ENCODE results near the gene SPATC1L.

The SPATC1L gene

GRCh38 chr21:46196733-46197132 is 12.5 kb upstream of the SPATC1L start:
- H4K20me1 ChIP-seq = peaks cover 0 to 31% (median 0%) of the 10 kb centered on the region in 11 experiments; a peak in 5 of 22 replicates
- H3K9ac ChIP-seq = no peak overlapping the region
- no peak overlapping the region for H3K27ac ChIP-seq
- TF ChIP-seq Cebpa-rat (IDR thresholded peaks at IDR 0.05) = no peak
- H3K9me3 ChIP-seq (replicated peaks in 1 of 11) = peaks cover 0 to 7% (median 3%) of the 10 kb centered on the region in 11 experiments; a peak in 5 of 22 replicates
- H3K4me1 ChIP-seq = peaks cover 0 to 10% (median under 1%) of the 10 kb centered on the region in 10 experiments; a peak in 7 of 20 replicates
- no peak overlapping the region for H3K4me2 ChIP-seq
- no peak overlapping the region for H3K4me3 ChIP-seq
- no peaks in the 10 kb centered on the region for H3K27me3 ChIP-seq
- H3K36me3 ChIP-seq = peaks cover 55 to 97% (median 72%) of the 10 kb centered on the region in 11 experiments

- Histone ChIP-seq H3K4me2 (no peak overlapping the region), H3K4me3 (no peak overlapping the region), H3K36me3 (peaks cover 58 to 99% (median 77%) of the 10 kb centered on the region in 11 experiments), H3K27ac (no peak overlapping the region), H4K20me1 (peaks cover 0 to 39% (median 0%) of the 10 kb centered on the region in 11 experiments; a peak in 5 of 22 replicates), H3K9me3 (replicated peaks in 1 of 11) (peaks cover 0 to 7% (median 3%) of the 10 kb centered on the region in 11 experiments; a peak in 5 of 22 replicates), H3K27me3 (no peaks in the 10 kb centered on the region), H3K4me1 (peaks cover 0 to 14% (median 3%) of the 10 kb centered on the region in 10 experiments; a peak in 8 of 20 replicates), H3K9ac (no peak overlapping the region)
- TF ChIP-seq Cebpa-rat (IDR thresholded peaks at IDR 0.05) = no peak
These were observed 11.4 kb upstream of the SPATC1L start for GRCh38 chr21:46195595-46196195.

- TF ChIP-seq Cebpa-rat (IDR thresholded peaks at IDR 0.05) = no peak
- Histone ChIP-seq H3K4me3 (no peak overlapping the region), H3K27ac (no peak overlapping the region), H3K9ac (peak overlapping the region in 3 of 11 experiments; percentile 3 to 26 (median 16); a peak in 1 of 22 replicates), H3K4me1 (peaks cover 0 to 14% (median 3%) of the 10 kb centered on the region in 10 experiments; a peak in 8 of 20 replicates), H4K20me1 (peaks cover 0 to 44% (median 0%) of the 10 kb centered on the region in 11 experiments; a peak in 5 of 22 replicates), H3K36me3 (peaks cover 49 to 99% (median 77%) of the 10 kb centered on the region in 11 experiments), H3K4me2 (peak overlapping the region in 3 of 11 experiments; percentile 3 to 21 (median 3); a peak in 2 of 22 replicates), H3K9me3 (replicated peaks in 1 of 11) (peaks cover 0 to 6% (median 1%) of the 10 kb centered on the region in 11 experiments; a peak in 5 of 22 replicates), H3K27me3 (no peaks in the 10 kb centered on the region)
These were observed 10.4 kb upstream of the SPATC1L start for GRCh38 chr21:46194374-46195334.

GRCh38 chr21:46193829-46194373 is 9.6 kb upstream of the SPATC1L start:
- Histone ChIP-seq H3K4me2 (0 out of 22 replicates have a peak overlapping the region, but pooled peaks of 1 of the 11 experiments have one; percentile 21), H3K36me3 (peaks cover 41 to 99% (median 71%) of the 10 kb centered on the region in 11 experiments), H3K4me1 (peaks cover 0 to 14% (median 6%) of the 10 kb centered on the region in 10 experiments; a peak in 12 of 20 replicates), H3K9me3 (replicated peaks in 1 of 11) (no peaks in the 10 kb centered on the region), H3K27ac (no peak overlapping the region), H3K9ac (no peak overlapping the region), H3K27me3 (no peaks in the 10 kb centered on the region), H3K4me3 (no peak overlapping the region), H4K20me1 (peaks cover 0 to 51% (median 0%) of the 10 kb centered on the region in 11 experiments; a peak in 5 of 22 replicates)
- TF ChIP-seq Cebpa-rat (IDR thresholded peaks at IDR 0.05) = no peak

GRCh38 chr21:46191686-46192575 is 7.7 kb upstream of the SPATC1L start:
- H3K4me2 ChIP-seq = no peak overlapping the region
- TF ChIP-seq Cebpa-rat (IDR thresholded peaks at IDR 0.05) = no peak
- H3K9me3 ChIP-seq (replicated peaks in 1 of 11) = no peaks in the 10 kb centered on the region
- H3K9ac ChIP-seq = no peak overlapping the region
- no peak overlapping the region for H3K4me3 ChIP-seq
- H3K4me1 ChIP-seq = peaks cover 0 to 19% (median 9%) of the 10 kb centered on the region in 10 experiments; a peak in 13 of 20 replicates
- H3K27ac ChIP-seq = no peak overlapping the region
- H4K20me1 ChIP-seq = peaks cover 0 to 55% (median 0%) of the 10 kb centered on the region in 11 experiments; a peak in 4 of 22 replicates
- peaks cover 31 to 95% (median 63%) of the 10 kb centered on the region in 11 experiments for H3K36me3 ChIP-seq
- no peaks in the 10 kb centered on the region for H3K27me3 ChIP-seq

- H3K27ac ChIP-seq = no peak overlapping the region
- H3K9me3 ChIP-seq (replicated peaks in 1 of 11) = no peaks in the 10 kb centered on the region
- no peaks in the 10 kb centered on the region for H3K27me3 ChIP-seq
- TF ChIP-seq Cebpa-rat (IDR thresholded peaks at IDR 0.05) = no peak
- peaks cover 27 to 88% (median 57%) of the 10 kb centered on the region in 11 experiments for H3K36me3 ChIP-seq
- H3K4me2 ChIP-seq = no peak overlapping the region
- no peak overlapping the region for H3K4me3 ChIP-seq
- no peak overlapping the region for H3K9ac ChIP-seq
- H4K20me1 ChIP-seq = peaks cover 0 to 55% (median 0%) of the 10 kb centered on the region in 11 experiments; a peak in 4 of 22 replicates
- peaks cover 0 to 19% (median 9%) of the 10 kb centered on the region in 10 experiments; a peak in 13 of 20 replicates for H3K4me1 ChIP-seq
These were observed 7.0 kb upstream of the SPATC1L start for GRCh38 chr21:46191257-46191685.

- Histone ChIP-seq H4K20me1 (peaks cover 0 to 48% (median 0%) of the 10 kb centered on the region in 11 experiments; a peak in 4 of 22 replicates), H3K4me1 (peaks cover 0 to 21% (median 11%) of the 10 kb centered on the region in 10 experiments; a peak in 14 of 20 replicates), H3K27me3 (no peaks in the 10 kb centered on the region), H3K9ac (no peak overlapping the region), H3K4me3 (no peak overlapping the region), H3K9me3 (replicated peaks in 1 of 11) (no peaks in the 10 kb centered on the region), H3K36me3 (peaks cover 22 to 82% (median 50%) of the 10 kb centered on the region in 11 experiments), H3K4me2 (no peak overlapping the region), H3K27ac (no peak overlapping the region)
- TF ChIP-seq Cebpa-rat (IDR thresholded peaks at IDR 0.05) = no peak
These were observed 6.4 kb upstream of the SPATC1L start for GRCh38 chr21:46190491-46191131.
